Kidney (tissue), 14 donors: Measurements from ENCODE around the gene TSBP1. TPM values are rescaled to one million over a fixed set of nuclear protein-coding genes. Genes with fewer than 3 reads are reported as not detected.
A peak's percentile ranks its signal among the peaks of the same experiment; 100 is the strongest.

ENCODE experiments used
- DNase-seq, 5 donors: peaks; one replicate each; pipeline ENCODE4 v3.0.0-alpha.2; 2013 to 2020
- FAIRE-seq: peaks from 2 replicates; lab custom pipeline; 2012; peaks lifted over from hg19 to GRCh38; lab: Jason Lieb, UNC
- H3K27ac ChIP-seq, 2 donors: one replicate each; pipeline ENCODE4 v1.7.0; 2013; ENCODE audit warnings: low read depth in 2 of 2, low read length in 2 of 2, inconsistent platforms in 1 of 2
- H3K27me3 ChIP-seq: one replicate; pipeline ENCODE4 v1.7.1; 2013; ENCODE audit warnings: low read length, inconsistent platforms; ENCODE audit not compliant: control insufficient read depth, insufficient read depth
- H3K36me3 ChIP-seq, 3 donors: one replicate each; pipeline versions ENCODE4 v1.7.0 to v1.7.1; 2013; ENCODE audit warnings: low read length in 3 of 3, control low read depth in 1 of 3, inconsistent platforms in 1 of 3; ENCODE audit not compliant: insufficient read depth in 3 of 3, control insufficient read depth in 2 of 3
- H3K4me1 ChIP-seq, 3 donors: one replicate each; pipeline versions ENCODE4 v1.7.0 to v1.7.1; 2013; ENCODE audit warnings: low read length in 3 of 3, inconsistent platforms in 1 of 3, low read depth in 1 of 3; ENCODE audit not compliant: control insufficient read depth in 2 of 3, insufficient read depth in 2 of 3
- H3K4me3 ChIP-seq, 3 donors: one replicate each; pipeline versions ENCODE4 v1.7.0 to v1.8.1; 2013; ENCODE audit warnings: low read length in 3 of 3, control low read depth in 1 of 3, inconsistent platforms in 1 of 3
- H3K9ac ChIP-seq, 3 donors: one replicate each; pipeline versions ENCODE4 v1.7.0 to v1.7.1; 2013; ENCODE audit warnings: low read length in 3 of 3, control low read depth in 1 of 3, inconsistent platforms in 1 of 3
- H3K9me3 ChIP-seq, 3 donors: one replicate each; pipeline versions ENCODE4 v1.7.0 to v1.7.1; 2013; ENCODE audit warnings: low read length in 3 of 3, control low read depth in 1 of 3, inconsistent platforms in 1 of 3; ENCODE audit not compliant: control insufficient read depth in 2 of 3, insufficient read depth in 1 of 3
- CTCF ChIP-seq: IDR thresholded peaks from 3 replicates; pipeline ENCODE4 v1.5.1; 2012; ENCODE audit warnings: mild to moderate bottlenecking, moderate library complexity, borderline replicate concordance; ENCODE audit not compliant: insufficient read depth; ENCODE audit errors: extremely low read depth
- intact Hi-C: fragments of 100-400 bp; cut with DNase I; formaldehyde crosslinking; loops from one replicate; pipeline ENCODE4 v1.11.1; 2022
- polyA plus RNA-seq: library from polyadenylated mRNA; stranded (reverse); fragments of 350-450 nt; fragmentation: Illumina TruSeq; extraction: RNeasy Lipid Tissue Mini Kit (QIAGEN cat#74804); gene quantifications from one replicate; pipeline ENCODE4 v1.2.3, GENCODE V29; 2014; ENCODE audit warnings: low read depth, low replicate concordance; ENCODE audit not compliant: insufficient read depth
- total RNA-seq: library from RNA; stranded (reverse); fragmentation: NEBNext Ultra II Directional; extraction: Animal tissue kit (Norgen Biotek cat#: 25700); gene quantifications from one replicate; pipeline ENCODE4 v1.2.1, GENCODE V29; 2021
- donor health status: control.
- donor health status: control.
- donor health status: control.
- donor health status: control.
- donor health status: control.
- donor health status: DM: yes; HTN: yes; CAD: no.
- donor health status: Normal renal cell carcinoma (clear cell type).

TSBP1 gene
- total and polyA plus RNA-seq, 2 donors from 2014 or later = not detected

- Histone ChIP-seq H3K9me3 (no peaks in the 10 kb centered on the region), H3K4me3 (no peak overlapping the region), H3K27me3 (peaks cover 2% of the 10 kb centered on the region), H3K4me1 (no peaks in the 10 kb centered on the region), H3K9ac (no peak overlapping the region), H3K27ac (no peak overlapping the region), H3K36me3 (no peaks in the 10 kb centered on the region)
- DNase-seq (peak; percentile 85 to 88 (median 87)), FAIRE-seq (no peak)
- intact Hi-C loops = loop anchor here (10.0 kb wide), 1 partner anchor 291 kb away; no protein-coding TSS in a partner anchor
- peak; percentile 89 for TF ChIP-seq CTCF
Observed at GRCh38 chr6:32413427-32414047, 41.8 kb upstream of the TSBP1 start.

- intact Hi-C loops = loop anchor here (10.0 kb wide), 1 partner anchor 293 kb away; no protein-coding TSS in a partner anchor
- no peaks in the 10 kb centered on the region for H3K4me1 ChIP-seq
- no peak for FAIRE-seq
- no peak overlapping the region for H3K27ac ChIP-seq
- DNase-seq = no peak
- H3K9ac ChIP-seq = no peak overlapping the region
- TF ChIP-seq CTCF = no peak
- H3K9me3 ChIP-seq = no peaks in the 10 kb centered on the region
- H3K27me3 ChIP-seq = peaks cover 2% of the 10 kb centered on the region
- H3K4me3 ChIP-seq = no peak overlapping the region
- H3K36me3 ChIP-seq = no peaks in the 10 kb centered on the region
Observed at GRCh38 chr6:32411566-32412327, 40.0 kb upstream of the TSBP1 start.

GRCh38 chr6:32410906-32411305, 39.2 kb upstream of the TSBP1 start:
- peaks cover 2% of the 10 kb centered on the region for H3K27me3 ChIP-seq
- FAIRE-seq (no peak), DNase-seq (peak in 1 of 5 donors; percentile 28)
- no peak overlapping the region for H3K9ac ChIP-seq
- intact Hi-C loops = loop anchor here (10.0 kb wide), 1 partner anchor 294 kb away; no protein-coding TSS in a partner anchor
- TF ChIP-seq CTCF = no peak
- no peak overlapping the region for H3K4me3 ChIP-seq
- no peaks in the 10 kb centered on the region for H3K36me3 ChIP-seq
- H3K27ac ChIP-seq = no peak overlapping the region
- no peaks in the 10 kb centered on the region for H3K9me3 ChIP-seq
- H3K4me1 ChIP-seq = no peaks in the 10 kb centered on the region
